OCI-LY1 (cell line): ENCODE data around the gene HPCAL1.

Source experiments
- CTCF ChIP-seq: fragments of 200-600 bp; sonication (generic), shearing (Covaris generic); IDR thresholded peaks from 2 replicates; pipeline ENCODE4 v1.5.1; 2017; ENCODE audit warnings: mild to moderate bottlenecking, antibody characterized with exemption, low read length, moderate library complexity, mixed read lengths
- EZH2 ChIP-seq: fragments of 200-600 bp; sonication (generic), shearing (Covaris generic); IDR thresholded peaks from 2 replicates; pipeline ENCODE4 v1.8.0; 2017; ENCODE audit warnings: borderline replicate concordance, mixed run types, mild to moderate bottlenecking, antibody characterized with exemption, low read length, moderate library complexity, mixed read lengths

GRCh38 chr2:10369269-10370255 lies 66.9 kb downstream of the HPCAL1 start:
- no peak for TF ChIP-seq CTCF
- TF ChIP-seq EZH2 = no peak
